ENCODE measurements around the gene KLHL25.
"Not testable (repeated sequence)": the region's sequence is repeated elsewhere in the genome, so short reads cannot be mapped to it uniquely, and the experiment has no call there.

Gene KLHL25, protein sequence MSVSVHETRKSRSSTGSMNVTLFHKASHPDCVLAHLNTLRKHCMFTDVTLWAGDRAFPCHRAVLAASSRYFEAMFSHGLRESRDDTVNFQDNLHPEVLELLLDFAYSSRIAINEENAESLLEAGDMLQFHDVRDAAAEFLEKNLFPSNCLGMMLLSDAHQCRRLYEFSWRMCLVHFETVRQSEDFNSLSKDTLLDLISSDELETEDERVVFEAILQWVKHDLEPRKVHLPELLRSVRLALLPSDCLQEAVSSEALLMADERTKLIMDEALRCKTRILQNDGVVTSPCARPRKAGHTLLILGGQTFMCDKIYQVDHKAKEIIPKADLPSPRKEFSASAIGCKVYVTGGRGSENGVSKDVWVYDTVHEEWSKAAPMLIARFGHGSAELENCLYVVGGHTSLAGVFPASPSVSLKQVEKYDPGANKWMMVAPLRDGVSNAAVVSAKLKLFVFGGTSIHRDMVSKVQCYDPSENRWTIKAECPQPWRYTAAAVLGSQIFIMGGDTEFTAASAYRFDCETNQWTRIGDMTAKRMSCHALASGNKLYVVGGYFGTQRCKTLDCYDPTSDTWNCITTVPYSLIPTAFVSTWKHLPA
- 15.2 to 29.5 (median 22.5) reads per million in 4 donors for total RNA-seq

- DNase-seq: peak; percentile 88 to 96 (median 90)
These were observed at the start of gene KLHL25 for GRCh38 chr15:85794598-85795336. TSS of gene KLHL25 (minus strand) at chr15:85794925. CDS start at chr15:85769810, 25,115 bp downstream.

- no peak for DNase-seq
These were observed 46.1 kb upstream of the KLHL25 start for GRCh38 chr15:85840802-85841152.

DNA sequence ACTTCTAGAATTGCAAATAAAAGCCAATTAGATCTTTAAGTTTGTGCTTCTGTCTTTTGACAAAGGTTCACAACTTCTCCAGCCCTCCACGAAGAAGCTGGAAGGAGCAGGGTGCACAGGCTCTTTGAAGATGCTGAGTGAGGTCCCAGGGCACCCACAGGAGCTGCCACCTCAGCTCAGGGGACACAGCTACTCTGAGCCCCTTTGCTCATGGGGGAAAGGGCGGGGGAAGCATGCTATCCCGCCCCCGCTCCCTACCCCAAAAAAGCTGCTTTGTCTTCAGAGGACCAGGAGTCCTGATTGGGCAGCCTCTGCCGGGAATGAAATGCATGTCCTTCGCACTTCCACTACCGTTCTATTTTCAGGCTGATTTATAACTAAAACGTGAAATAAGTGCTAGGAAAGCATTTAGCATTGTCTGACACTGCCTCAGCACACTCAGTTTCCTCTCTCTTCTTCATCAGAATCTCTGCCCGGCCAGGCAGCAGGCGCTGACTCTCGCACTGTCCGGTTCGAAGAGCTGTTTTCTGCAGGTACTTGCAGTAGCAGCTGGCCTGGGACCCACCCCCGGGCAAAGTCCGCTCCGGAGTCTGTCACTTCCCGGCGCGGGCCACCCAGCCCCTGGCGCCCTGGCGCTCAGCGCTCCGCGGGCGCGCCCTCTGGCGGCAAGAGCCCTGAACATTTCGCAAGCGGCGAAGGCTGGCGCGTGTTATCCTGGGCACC, 45.5 kb upstream of the KLHL25 start:
- DNase-seq: peak; percentile 48 to 71 (median 67)

- DNase-seq: no peak
These were observed 44.9 kb upstream of the KLHL25 start for GRCh38 chr15:85839643-85840042.

DNA sequence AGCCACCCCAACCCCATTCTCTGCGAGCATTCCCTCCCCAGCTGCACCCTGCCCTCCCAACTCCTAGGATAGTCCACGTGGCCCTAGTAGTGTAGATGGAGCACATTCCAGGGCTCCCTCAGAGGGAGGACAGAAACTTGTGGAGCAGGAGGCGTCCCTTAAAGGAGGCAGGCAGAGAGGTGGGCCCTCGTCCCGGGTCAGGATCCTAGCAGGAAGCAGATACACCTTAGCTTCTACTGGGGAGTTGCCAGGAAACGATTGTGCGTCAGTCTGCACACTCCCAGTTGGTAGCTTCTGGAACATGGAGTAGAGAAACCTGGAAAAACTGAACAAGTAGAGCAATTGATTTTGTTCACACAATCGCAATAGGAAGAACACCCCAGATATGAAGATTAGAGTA, 43.9 kb upstream of the KLHL25 start:
- no peak for DNase-seq

DNA sequence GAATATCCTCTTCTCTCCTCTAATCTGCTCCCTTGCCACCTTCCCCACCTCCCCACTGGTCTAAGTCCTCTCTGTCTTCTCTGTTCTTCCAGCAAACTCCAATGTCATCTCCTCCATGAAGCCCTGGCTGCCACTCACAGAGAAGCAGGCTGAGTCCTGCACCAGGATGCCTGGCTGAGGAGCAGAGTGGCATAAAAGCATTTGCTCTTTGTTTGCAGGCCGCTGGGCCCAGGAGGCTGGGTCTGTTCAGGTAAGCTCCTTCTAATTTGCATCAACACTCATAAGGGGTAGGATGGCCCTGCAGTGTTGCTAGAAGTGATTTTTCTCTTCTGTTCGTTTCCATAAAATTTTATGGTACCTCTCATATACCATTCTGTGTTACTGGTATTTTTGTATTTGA, 43.2 kb upstream of the KLHL25 start:
- no peak for DNase-seq

DNA sequence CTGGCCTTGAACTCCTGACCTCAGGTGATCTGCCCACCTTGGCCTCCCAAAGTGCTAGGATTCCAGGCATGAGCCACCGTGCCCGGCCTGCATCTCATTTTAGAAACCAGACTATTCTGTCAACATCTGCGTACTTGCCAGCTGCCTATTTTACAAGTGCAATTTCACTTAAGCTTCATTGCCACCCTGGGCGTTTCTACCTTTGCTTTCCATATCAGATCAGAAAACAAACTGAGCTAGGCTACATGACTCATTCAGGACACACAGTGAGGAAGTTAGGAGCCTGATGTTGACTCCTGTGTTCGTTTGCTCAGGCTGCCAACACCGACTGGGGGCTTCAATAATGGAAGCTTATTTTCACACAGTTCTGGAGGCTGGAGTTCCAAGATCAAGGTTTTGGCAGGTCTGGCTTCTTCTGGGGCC, 42.3 kb upstream of the KLHL25 start:
- no peak for DNase-seq

- no peak for DNase-seq
These were observed 39.9 kb upstream of the KLHL25 start for GRCh38 chr15:85834651-85835050.

DNA sequence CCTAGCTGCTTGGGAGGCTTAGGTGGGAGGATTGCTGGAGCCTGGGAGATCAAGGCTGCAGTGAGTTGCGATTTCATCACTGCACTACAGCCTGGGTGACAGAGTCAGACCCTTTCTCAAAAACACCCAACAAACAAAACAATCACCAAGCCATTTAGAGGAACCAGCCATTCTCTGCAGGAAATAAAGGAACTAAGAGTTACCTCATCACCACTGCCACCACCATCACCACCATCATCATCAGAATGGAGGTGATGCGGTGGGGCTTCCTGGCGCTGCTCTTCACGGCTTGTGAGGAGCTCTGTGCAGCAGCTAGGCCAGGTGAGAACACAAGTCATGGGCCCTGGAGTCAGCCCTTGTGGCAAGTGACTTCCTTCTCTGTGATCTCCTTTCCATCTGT, 37.7 kb upstream of the KLHL25 start:
- no peak for DNase-seq

GRCh38 chr15:85831415-85832113, 36.8 kb upstream of the KLHL25 start:
- peak in 3 of 5 donors; percentile 5 to 18 (median 15) for DNase-seq

- DNase-seq: not testable (repeated sequence)
These were observed 35.0 kb upstream of the KLHL25 start for GRCh38 chr15:85829754-85830153.

DNA sequence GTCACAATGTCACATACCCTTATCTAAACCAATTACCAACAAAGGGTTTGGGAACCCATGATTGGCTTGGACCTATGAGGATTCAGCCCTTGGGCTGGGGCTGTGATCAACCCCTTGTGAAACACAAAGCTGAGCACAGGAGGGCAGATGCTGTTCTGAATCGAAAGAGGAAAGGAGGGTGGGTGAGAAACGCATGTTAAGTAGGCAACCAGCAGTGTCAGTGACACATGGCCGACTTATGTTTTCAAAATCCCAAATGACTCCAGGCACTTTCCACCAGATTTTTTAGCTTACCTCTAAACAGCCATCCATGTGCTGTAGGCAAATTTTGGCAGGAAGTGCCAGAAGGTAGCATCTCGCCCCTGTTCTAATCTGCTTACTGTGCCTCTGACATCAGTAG, 34.1 kb upstream of the KLHL25 start:
- no peak for DNase-seq

DNA sequence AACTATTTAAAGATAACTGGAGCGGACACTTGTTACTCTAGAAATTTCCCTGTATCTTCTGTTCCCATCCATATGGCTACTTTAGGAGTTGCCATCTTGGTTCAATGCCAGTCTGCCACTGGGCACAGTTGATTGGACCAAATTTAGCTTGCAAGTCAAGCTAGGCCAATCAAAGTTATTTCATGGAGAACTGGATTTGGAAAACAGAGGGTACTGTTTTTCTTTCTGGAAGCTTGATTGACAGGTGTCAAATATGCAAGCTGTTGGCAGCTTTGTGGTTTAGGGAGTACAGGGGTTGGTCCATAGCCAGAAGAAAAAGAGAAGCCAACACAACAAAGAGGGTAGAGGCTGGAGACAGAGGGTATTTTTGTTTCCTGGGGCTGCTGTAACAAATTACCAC, 33.4 kb upstream of the KLHL25 start:
- no peak for DNase-seq

GRCh38 chr15:85826756-85827515, 32.2 kb upstream of the KLHL25 start:
- DNase-seq: no peak

DNA sequence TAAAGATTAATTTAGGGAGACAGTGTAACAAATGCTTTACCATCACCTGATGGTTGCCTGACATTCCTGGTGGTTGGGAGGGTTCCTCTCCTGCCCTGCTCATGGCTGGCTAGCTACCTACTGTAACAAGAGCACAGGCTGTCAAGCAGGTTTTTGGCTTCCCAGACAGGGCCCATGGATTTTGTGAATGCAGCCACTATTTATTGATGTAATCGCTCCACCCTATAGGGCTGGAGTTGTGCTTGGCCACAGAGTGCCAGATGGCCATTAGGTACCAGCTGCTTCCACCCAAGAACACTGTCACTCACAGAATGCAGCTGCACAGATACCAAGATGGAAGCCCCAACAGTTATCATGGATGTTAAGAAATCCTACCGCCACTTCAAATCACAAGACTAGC, 31.0 kb upstream of the KLHL25 start:
- no peak for DNase-seq

DNA sequence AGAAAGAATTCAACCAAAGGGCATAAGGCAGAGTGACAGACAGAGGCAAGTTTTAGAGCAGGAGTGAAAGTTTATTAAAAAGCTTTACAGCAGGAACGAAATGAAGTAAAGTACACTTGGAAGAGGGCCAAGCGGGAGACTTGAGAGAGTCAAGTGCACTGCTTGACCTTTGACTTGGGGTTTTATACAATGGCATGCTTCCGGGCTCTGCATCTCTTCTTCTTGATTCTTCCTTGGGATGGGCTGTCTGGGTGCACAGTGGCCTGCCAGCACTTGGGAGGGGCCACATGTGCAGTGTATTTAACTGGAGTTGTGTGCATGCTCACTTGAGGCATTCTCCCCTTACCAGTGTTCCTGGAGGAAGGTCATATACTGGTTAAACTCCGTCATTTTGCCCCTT, 30.4 kb upstream of the KLHL25 start:
- no peak for DNase-seq

- no peak for DNase-seq
These were observed 26.8 kb upstream of the KLHL25 start for GRCh38 chr15:85821545-85821944.

- no peak for DNase-seq
These were observed 25.2 kb upstream of the KLHL25 start for GRCh38 chr15:85819938-85820337.

DNA sequence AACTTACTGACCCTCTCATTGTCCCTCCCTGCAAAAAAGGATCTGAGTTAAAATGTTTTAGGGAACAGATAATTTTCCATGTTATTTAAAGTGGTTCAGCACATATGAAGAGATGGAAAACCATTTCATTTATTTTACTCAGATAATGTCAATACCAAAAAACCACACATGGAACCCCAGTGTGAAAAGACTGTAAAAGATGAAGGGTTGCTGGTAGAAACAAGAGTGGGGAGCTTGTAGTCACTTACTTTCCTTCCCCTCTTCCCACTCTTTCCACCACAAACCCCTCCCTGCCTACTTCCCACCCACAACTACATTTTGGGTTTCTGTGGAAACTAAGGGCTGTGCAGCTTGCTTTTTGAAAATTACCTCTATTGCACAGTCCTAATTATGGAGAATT, 18.5 kb upstream of the KLHL25 start:
- no peak for DNase-seq

- DNase-seq: no peak
These were observed 15.3 kb upstream of the KLHL25 start for GRCh38 chr15:85810075-85810474.

DNA sequence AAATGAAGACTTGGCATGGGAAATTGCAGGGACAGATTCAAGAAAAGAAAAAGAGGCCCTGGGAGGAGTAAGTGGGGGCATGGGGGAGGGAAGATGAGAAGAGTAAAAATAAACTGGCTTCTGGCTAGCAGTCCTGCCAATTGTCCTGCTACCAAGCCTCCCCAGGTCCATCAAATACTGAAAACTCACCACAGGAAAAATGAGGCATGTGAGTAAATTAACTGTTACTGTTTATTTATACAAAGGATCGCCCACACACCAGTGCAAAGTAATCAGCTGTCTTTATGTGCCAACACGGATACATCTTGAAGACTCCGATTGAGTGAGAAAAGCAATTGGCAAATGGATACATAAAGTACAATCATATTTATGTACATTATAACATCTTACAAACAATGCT, 10.7 kb upstream of the KLHL25 start:
- DNase-seq: no peak
